ENCODE results near the gene ARHGAP31. TPM values are rescaled to one million over a fixed set of nuclear protein-coding genes. Genes with fewer than 3 reads are reported as not detected.
"Not testable (repeated sequence)": the region's sequence is repeated elsewhere in the genome, so short reads cannot be mapped to it uniquely, and the experiment has no call there.

Gene ARHGAP31
- total and polyA plus RNA-seq, 9 donors, result 6.3 to 41.4 (median 21.3) TPM

DNA sequence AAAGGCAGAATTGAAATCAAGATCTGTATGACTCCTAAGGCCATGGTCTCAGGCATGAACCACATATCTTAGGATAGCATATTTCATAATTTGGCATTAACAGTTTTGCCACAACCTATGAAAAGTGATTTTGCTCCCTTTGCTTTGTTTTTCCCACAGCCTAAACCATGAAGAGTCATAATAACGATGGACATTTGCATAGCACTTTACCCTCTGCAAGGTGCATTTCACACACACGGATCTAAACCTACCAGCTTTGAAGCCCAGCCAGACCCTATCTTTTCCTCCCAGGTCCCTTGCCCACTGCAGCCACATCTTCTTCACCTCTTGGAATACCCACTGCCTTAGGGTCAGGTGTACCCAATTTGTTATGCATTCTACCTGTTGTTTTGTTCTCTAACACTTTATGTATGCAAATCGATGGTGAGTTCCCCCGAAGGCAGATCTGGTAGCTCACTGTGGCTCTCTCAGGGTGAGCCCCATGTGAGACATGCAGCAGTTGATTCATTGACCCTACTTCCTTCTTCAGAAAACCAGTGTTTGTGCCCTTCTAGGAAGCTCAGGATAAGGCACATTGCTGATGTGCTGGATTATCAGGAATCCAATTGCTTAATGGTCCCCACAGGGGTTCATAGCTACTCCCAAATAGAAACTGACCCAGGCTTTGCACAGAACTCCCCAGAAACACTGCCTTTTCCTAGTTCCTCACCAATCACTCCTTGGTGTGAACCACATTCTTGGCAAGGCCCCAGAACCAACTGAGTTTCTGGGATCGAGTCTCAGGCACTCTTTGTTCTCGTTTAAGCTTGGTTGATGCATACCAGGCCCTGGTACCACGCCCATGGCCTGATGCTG is 8.7 kb downstream of the ARHGAP31 start:
- intact Hi-C loops (cut with DNase I), result no loop called here
- Histone ChIP-seq H3K4me3 (no peak overlapping the region), H3K27ac (no peak overlapping the region), H3K36me3 (no peaks in the 10 kb centered on the region), H3K27me3 (no peaks in the 10 kb centered on the region), H3K4me1 (ENCODE audit: insufficient read depth) (peaks cover 5% of the 10 kb centered on the region), H3K9me3 (no peaks in the 10 kb centered on the region)
- TF ChIP-seq EP300 (IDR thresholded peaks at IDR 0.05) (no peak), POLR2A (IDR thresholded peaks at IDR 0.05) (no peak), CTCF (IDR thresholded peaks at IDR 0.05) (no peak)
- 70 to 75% (median 75%) methylated on average over 7 of the region's 7 CpGs for WGBS, 3 donors
- no peak for DNase-seq

DNA sequence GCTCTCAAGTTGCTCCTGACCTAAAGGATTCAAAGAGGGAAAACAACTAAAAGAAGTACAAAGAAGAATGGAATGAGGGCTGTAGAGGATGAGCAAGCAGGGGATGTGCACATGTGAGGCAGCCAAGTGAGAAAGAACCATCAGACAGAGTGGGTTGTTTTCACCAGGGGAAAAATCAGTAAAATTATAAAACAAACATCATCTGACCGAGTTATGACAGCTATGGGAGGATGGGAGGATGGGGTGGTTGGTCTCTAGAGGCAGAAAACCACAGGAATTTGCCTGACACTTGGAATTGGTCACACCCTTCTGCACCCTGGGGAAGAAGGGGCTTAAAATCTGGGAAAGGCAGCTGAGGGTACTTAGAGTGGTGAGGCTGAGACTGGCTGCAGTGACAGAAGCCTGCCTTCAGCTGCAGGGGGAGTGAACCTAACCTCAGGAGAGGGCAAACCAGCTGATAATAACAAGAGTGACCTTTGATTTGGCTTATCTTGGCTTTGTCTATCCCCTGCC is 10.1 kb downstream of the ARHGAP31 start:
- no peak for DNase-seq
- Histone ChIP-seq H3K4me1 (ENCODE audit: insufficient read depth) (peaks cover 5% of the 10 kb centered on the region), H3K27me3 (no peaks in the 10 kb centered on the region), H3K36me3 (no peaks in the 10 kb centered on the region), H3K27ac (no peak overlapping the region), H3K4me3 (no peak overlapping the region), H3K9me3 (no peaks in the 10 kb centered on the region)
- TF ChIP-seq EP300 (IDR thresholded peaks at IDR 0.05), result no peak
- intact Hi-C loops (cut with DNase I), result no loop called here
- 13 to 43% (median 28%) methylated on average over 1 of the region's 1 CpG for WGBS, 3 donors

- TF ChIP-seq CTCF (IDR thresholded peaks at IDR 0.05) (no peak), EP300 (IDR thresholded peaks at IDR 0.05) (no peak)
- Histone ChIP-seq H3K4me1 (ENCODE audit: insufficient read depth) (peaks cover 6% of the 10 kb centered on the region), H3K27me3 (no peaks in the 10 kb centered on the region), H3K9me3 (no peaks in the 10 kb centered on the region), H3K36me3 (no peaks in the 10 kb centered on the region), H3K27ac (no peak overlapping the region), H3K4me3 (no peak overlapping the region)
- 79 to 82% (median 80%) methylated on average over 1 of the region's 1 CpG for WGBS, 3 donors
- DNase-seq, result no peak
- intact Hi-C loops (cut with DNase I), result no loop called here
Measured at GRCh38 chr3:119305286-119305685, 11.1 kb downstream of the ARHGAP31 start.

GRCh38 chr3:119306378-119306777 is 12.2 kb downstream of the ARHGAP31 start:
- not testable (repeated sequence) for DNase-seq
- WGBS, 3 donors, result 89 to 97% (median 97%) methylated on average over 9 of the region's 9 CpGs

GRCh38 chr3:119308355-119308754 is 14.2 kb downstream of the ARHGAP31 start:
- Histone ChIP-seq H3K4me1 (ENCODE audit: insufficient read depth) (peaks cover 8% of the 10 kb centered on the region), H3K9me3 (no peaks in the 10 kb centered on the region), H3K4me3 (no peak overlapping the region), H3K36me3 (no peaks in the 10 kb centered on the region), H3K27ac (no peak overlapping the region), H3K27me3 (no peaks in the 10 kb centered on the region)
- TF ChIP-seq CTCF (IDR thresholded peaks at IDR 0.05), result no peak
- TF ChIP-seq EP300 (IDR thresholded peaks at IDR 0.05), result no peak
- intact Hi-C loops (cut with DNase I), result no loop called here
- WGBS, 3 donors, result 96 to 100% (median 98%) methylated on average over 1 of the region's 1 CpG
- DNase-seq, result no peak

More at GRCh38 chr3:119306378-119306777, 12.2 kb downstream of the ARHGAP31 start:
- H3K9me3 ChIP-seq; H3K27me3 ChIP-seq; intact Hi-C loops (cut with DNase I); H3K36me3 ChIP-seq; H3K4me1 ChIP-seq (ENCODE audit: insufficient read depth); H3K27ac ChIP-seq; H3K4me3 ChIP-seq: not testable (repeated sequence)
